ENCODE results near the gene PIK3R4.

PIK3R4 gene

DNA sequence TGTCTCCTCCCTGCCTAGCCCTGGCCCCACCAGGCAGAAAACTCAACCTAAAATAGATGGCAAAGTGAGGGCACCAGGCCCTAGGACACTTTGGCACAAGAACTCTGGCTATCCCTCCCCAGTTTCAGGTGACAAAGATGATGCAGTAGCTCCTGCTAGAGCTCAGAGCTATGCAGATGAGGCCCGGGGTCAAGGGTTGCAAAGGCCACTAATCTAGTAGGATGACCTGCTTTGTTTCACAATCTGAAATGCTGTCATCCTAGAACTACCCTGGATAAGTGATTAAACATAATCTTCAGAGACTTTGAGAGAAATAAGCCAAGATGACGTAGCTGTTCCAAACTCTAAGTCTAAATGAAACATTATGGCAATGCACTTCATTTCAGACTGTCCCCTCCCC is 24.0 kb upstream of the PIK3R4 start:
- no peaks in the 10 kb centered on the region for H3K9me3 ChIP-seq
- no peaks in the 10 kb centered on the region for H3K4me1 ChIP-seq (ENCODE audit: control insufficient read depth in 1 of 2, insufficient read depth in 1 of 2, low read depth in 1 of 2, low read length in 1 of 2)
- H3K36me3 ChIP-seq: no peaks in the 10 kb centered on the region
- TF ChIP-seq, protein P1, sequence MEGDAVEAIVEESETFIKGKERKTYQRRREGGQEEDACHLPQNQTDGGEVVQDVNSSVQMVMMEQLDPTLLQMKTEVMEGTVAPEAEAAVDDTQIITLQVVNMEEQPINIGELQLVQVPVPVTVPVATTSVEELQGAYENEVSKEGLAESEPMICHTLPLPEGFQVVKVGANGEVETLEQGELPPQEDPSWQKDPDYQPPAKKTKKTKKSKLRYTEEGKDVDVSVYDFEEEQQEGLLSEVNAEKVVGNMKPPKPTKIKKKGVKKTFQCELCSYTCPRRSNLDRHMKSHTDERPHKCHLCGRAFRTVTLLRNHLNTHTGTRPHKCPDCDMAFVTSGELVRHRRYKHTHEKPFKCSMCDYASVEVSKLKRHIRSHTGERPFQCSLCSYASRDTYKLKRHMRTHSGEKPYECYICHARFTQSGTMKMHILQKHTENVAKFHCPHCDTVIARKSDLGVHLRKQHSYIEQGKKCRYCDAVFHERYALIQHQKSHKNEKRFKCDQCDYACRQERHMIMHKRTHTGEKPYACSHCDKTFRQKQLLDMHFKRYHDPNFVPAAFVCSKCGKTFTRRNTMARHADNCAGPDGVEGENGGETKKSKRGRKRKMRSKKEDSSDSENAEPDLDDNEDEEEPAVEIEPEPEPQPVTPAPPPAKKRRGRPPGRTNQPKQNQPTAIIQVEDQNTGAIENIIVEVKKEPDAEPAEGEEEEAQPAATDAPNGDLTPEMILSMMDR (IDR thresholded peaks at IDR 0.05): no peak
- H3K27me3 ChIP-seq: no peaks in the 10 kb centered on the region
- H3K27ac ChIP-seq: no peak overlapping the region
- no peak overlapping the region for H3K4me3 ChIP-seq (ENCODE audit: low read depth in 1 of 2, low read length in 1 of 2)

DNA sequence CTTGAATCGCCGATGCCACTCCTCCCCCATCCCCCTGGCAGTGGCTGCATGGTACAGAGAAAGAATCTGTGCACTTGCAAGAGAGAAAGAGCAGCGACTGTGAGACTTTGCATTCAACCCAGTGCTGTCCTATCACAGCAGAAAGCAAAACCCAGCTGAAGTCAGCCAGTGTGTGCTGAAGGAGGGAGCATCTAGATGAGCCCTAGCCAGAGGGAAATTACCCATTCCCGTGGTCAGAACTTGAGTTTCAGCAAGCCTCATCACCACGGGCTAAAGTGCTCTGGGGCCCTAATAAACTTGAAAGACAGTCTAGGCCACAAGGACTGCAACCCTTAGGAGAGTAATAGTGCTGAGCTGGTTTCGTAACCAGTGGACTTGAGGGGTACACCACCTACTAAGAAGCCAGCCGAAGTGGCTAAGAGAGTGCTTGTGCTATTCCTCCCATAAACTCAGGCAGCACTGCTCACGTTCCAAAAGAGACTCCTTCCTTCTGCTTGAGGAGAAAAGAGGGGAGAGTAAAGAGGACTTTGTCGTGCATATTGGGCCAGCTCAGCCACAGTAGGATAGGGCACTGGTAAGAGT is 15.2 kb upstream of the PIK3R4 start:
- Histone ChIP-seq H3K27me3 (no peaks in the 10 kb centered on the region), H3K36me3 (no peaks in the 10 kb centered on the region), H3K9me3 (no peaks in the 10 kb centered on the region), H3K27ac (no peak overlapping the region), H3K4me3 (ENCODE audit: low read depth in 1 of 2, low read length in 1 of 2) (no peak overlapping the region), H3K4me1 (ENCODE audit: control insufficient read depth in 1 of 2, insufficient read depth in 1 of 2, low read depth in 1 of 2, low read length in 1 of 2) (no peaks in the 10 kb centered on the region)
- TF ChIP-seq, protein P1 (IDR thresholded peaks at IDR 0.05): no peak

DNA sequence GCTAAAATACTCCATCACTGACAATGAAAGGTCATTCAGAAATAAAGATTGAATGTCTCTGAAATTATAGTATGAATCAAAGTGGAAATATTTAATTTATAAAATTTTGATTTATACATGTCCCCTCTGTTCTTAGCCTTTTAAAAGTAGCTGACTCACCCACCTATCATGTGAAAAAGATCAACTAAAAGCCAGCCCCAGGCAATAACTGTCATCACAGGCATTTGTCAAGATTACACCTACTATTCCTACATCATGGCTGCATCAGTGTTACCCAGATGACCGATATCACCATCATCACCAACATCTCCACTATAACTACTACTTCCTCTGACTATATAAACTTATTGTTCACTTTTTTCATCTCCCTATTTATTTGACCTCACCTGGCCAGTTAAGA is 14.3 kb upstream of the PIK3R4 start:
- Histone ChIP-seq H3K27me3 (no peaks in the 10 kb centered on the region), H3K36me3 (no peaks in the 10 kb centered on the region), H3K4me1 (ENCODE audit: control insufficient read depth in 1 of 2, insufficient read depth in 1 of 2, low read depth in 1 of 2, low read length in 1 of 2) (no peaks in the 10 kb centered on the region), H3K4me3 (ENCODE audit: low read depth in 1 of 2, low read length in 1 of 2) (no peak overlapping the region), H3K27ac (no peak overlapping the region), H3K9me3 (no peaks in the 10 kb centered on the region)
- TF ChIP-seq, protein P1 (IDR thresholded peaks at IDR 0.05): no peak

DNA sequence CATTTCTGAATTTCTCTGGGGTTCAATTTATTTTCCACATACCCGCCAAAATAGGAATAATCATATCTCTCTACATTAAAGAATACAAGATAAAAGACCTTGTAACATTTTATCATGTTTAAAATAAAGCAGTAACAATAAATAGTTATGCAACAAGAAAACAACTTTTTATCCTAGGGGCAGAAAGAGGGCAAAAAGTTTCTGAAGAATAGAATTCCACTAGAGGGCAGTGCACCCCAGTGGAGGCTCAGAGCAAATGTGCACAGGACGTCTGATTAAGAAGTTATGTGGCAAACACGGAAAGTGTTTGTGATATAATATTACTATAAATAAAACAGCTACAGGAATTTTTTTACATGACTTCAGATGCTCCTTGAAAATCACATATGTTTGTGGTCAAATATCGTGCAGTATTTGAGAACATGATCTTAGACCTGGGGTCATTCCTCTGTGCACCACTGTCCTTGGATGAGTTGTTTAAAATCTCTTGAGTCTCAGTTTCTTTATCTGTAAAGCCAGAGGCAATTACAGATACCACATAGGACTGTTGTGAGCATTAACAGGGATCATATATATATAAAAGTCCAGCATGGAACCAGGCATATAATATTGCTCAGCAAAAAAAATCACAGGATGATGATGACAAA is 13.2 kb upstream of the PIK3R4 start:
- H3K36me3 ChIP-seq: no peaks in the 10 kb centered on the region
- no peaks in the 10 kb centered on the region for H3K27me3 ChIP-seq
- TF ChIP-seq, protein P1 (IDR thresholded peaks at IDR 0.05): peak; percentile 47
- no peak overlapping the region for H3K4me3 ChIP-seq (ENCODE audit: low read depth in 1 of 2, low read length in 1 of 2)
- no peaks in the 10 kb centered on the region for H3K4me1 ChIP-seq (ENCODE audit: control insufficient read depth in 1 of 2, insufficient read depth in 1 of 2, low read depth in 1 of 2, low read length in 1 of 2)
- no peaks in the 10 kb centered on the region for H3K9me3 ChIP-seq
- H3K27ac ChIP-seq: no peak overlapping the region

DNA sequence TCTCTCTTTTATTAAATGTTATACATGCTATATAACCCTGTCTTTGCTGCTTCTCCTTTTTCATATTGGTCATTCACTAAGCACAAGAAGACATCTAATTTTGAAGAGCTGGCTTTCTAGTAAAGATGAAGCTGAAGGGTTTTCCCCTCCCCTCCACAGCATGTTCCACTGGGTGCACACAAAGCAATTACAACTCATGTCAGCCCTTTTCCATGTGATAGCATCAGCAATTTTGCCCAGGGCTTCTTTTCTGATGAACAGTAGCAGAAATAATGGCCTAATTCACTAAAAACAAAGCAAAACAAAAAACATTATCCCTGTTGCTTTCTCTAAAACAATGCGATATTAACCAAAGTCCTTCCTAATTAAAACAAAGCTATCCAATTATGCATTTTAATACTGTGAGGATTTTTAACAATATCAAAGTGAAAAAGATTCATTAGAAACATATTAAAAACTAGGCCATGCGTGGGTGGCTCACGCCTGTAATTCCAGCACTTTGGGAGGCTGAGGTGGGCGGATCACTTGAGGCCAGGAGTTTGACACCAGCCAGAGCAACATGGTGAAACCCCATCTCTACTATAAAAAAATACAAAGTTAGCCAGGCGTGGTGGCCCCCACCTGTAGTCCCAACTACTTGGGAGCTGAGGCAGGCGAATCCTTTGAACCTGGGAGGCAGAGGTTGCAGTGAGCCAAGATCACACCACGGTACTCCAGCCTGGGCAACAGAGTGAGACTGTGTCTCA is 12.2 kb upstream of the PIK3R4 start:
- no peaks in the 10 kb centered on the region for H3K36me3 ChIP-seq

More for the DNA sequence above, 12.2 kb upstream of the PIK3R4 start:
- H3K27me3 ChIP-seq: no peaks in the 10 kb centered on the region
- TF ChIP-seq, protein P1 (IDR thresholded peaks at IDR 0.05): no peak
- H3K4me1 ChIP-seq (ENCODE audit: control insufficient read depth in 1 of 2, insufficient read depth in 1 of 2, low read depth in 1 of 2, low read length in 1 of 2): no peaks in the 10 kb centered on the region
- H3K4me3 ChIP-seq (ENCODE audit: low read depth in 1 of 2, low read length in 1 of 2): no peak overlapping the region
- H3K9me3 ChIP-seq: no peaks in the 10 kb centered on the region
- no peak overlapping the region for H3K27ac ChIP-seq

All from neutrophil (primary cell).